C4-2B (cell line): ENCODE results near the gene GEMIN5.

Source experiments
- H3K27ac ChIP-seq: fragments of 450-650 bp; 2 replicates; pipeline ENCODE4 v1.5.1; 2017
- CTCF ChIP-seq: fragments of 450-650 bp; conservative IDR thresholded peaks from 2 replicates; pipeline ENCODE4 v1.5.1; 2017; ENCODE audit warnings: mild to moderate bottlenecking
- ZFX ChIP-seq: fragments of 450-650 bp; IDR thresholded peaks from 2 replicates; pipeline ENCODE4 v1.6.1; 2017

GEMIN5 gene

GRCh38 chr5:154892369-154892771 lies 45.6 kb downstream of the GEMIN5 start:
- TF ChIP-seq ZFX (no peak), CTCF (no peak)
- no peak overlapping the region for H3K27ac ChIP-seq

GRCh38 chr5:154885439-154885838 lies 52.6 kb downstream of the GEMIN5 start:
- TF ChIP-seq ZFX (no peak), CTCF (no peak)
- no peak overlapping the region for H3K27ac ChIP-seq

- TF ChIP-seq ZFX = no peak
- no peak for TF ChIP-seq CTCF
- no peak overlapping the region for H3K27ac ChIP-seq
Observed at GRCh38 chr5:154884424-154884823, 53.6 kb downstream of the GEMIN5 start.

GRCh38 chr5:154881986-154882385 lies 56.0 kb downstream of the GEMIN5 start:
- no peak for TF ChIP-seq CTCF
- TF ChIP-seq ZFX = no peak
- no peak overlapping the region for H3K27ac ChIP-seq

GRCh38 chr5:154878642-154879335 lies 59.2 kb downstream of the GEMIN5 start:
- no peak overlapping the region for H3K27ac ChIP-seq
- no peak for TF ChIP-seq ZFX
- no peak for TF ChIP-seq CTCF

- no peak for TF ChIP-seq CTCF
- TF ChIP-seq ZFX = no peak
- H3K27ac ChIP-seq = no peak overlapping the region
Observed at GRCh38 chr5:154873791-154874331, 64.2 kb downstream of the GEMIN5 start.

- TF ChIP-seq CTCF = no peak
- TF ChIP-seq ZFX = no peak
- H3K27ac ChIP-seq = no peak overlapping the region
Observed at GRCh38 chr5:154871734-154872133, 66.3 kb downstream of the GEMIN5 start.
